Muscle layer of duodenum (tissue), 2 donors: Measurements from ENCODE around the gene FAM20B.

ENCODE experiments used
- H3K27ac ChIP-seq: one replicate; pipeline ENCODE4 v1.7.0; 2013; ENCODE audit warnings: mild to moderate bottlenecking, low read length
- H3K27me3 ChIP-seq: one replicate; pipeline ENCODE4 v1.7.0; 2013; ENCODE audit warnings: low read depth, mild to moderate bottlenecking, control low read depth, low read length
- H3K36me3 ChIP-seq, 2 donors: one replicate each; pipeline ENCODE4 v1.7.0; 2013; ENCODE audit warnings: low read length in 2 of 2, control low read depth in 1 of 2, mild to moderate bottlenecking in 1 of 2; ENCODE audit not compliant: insufficient read depth in 2 of 2, control insufficient read depth in 1 of 2
- H3K4me1 ChIP-seq, 2 donors: one replicate each; pipeline ENCODE4 v1.7.0; 2013; ENCODE audit warnings: low read length in 2 of 2, mild to moderate bottlenecking in 2 of 2, control low read depth in 1 of 2, moderate library complexity in 1 of 2; ENCODE audit not compliant: insufficient read depth in 2 of 2, control insufficient read depth in 1 of 2
- H3K4me3 ChIP-seq, 2 donors: one replicate each; pipeline ENCODE4 v1.7.0; 2013; ENCODE audit warnings: low read length in 2 of 2, low read depth in 1 of 2, mild to moderate bottlenecking in 1 of 2
- H3K9me3 ChIP-seq, 2 donors: one replicate each; pipeline ENCODE4 v1.7.0; 2013; ENCODE audit warnings: low read length in 2 of 2, control low read depth in 1 of 2, mild to moderate bottlenecking in 1 of 2; ENCODE audit not compliant: control insufficient read depth in 1 of 2
- donor health status: healthy.

FAM20B gene

DNA sequence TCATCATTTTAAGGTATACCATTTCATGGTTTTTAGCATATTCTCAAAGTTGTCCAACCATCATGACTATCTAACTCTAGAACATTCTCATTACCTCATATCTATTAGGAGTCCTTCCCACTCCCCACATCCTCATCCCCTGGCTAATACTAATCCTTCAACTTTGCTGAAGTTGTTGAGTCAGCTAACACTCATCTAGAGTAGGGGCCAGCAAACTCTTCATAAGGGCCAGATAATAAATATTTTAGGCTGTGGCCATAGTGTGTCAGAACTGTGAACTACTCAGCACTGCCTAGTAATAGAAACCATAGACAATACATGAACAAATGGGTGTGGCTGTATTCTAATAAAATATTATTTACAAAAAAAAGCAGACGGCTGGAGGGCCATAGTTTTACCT is 99.2 kb downstream of the FAM20B start:
- H3K27ac ChIP-seq = no peak overlapping the region
- H3K9me3 ChIP-seq = no peaks in the 10 kb centered on the region
- no peaks in the 10 kb centered on the region for H3K27me3 ChIP-seq
- no peak overlapping the region for H3K4me3 ChIP-seq
- H3K4me1 ChIP-seq = peaks cover 0 to 3% of the 10 kb centered on the region in 2 donors
- H3K36me3 ChIP-seq = peaks cover 0 to 9% of the 10 kb centered on the region in 2 donors
